Raji (cell line): ENCODE results near the gene ING3.

ENCODE experiments used
- POLR2A ChIP-seq: IDR thresholded peaks from 2 replicates; pipeline ENCODE4 v1.6.1; 2011; ENCODE audit warnings: low read depth, low read length, control low read depth; ENCODE audit not compliant: insufficient read depth

The ING3 gene

GRCh38 chr7:121005996-121006584 is 55.5 kb downstream of the ING3 start:
- TF ChIP-seq POLR2A, result no peak

- no peak for TF ChIP-seq POLR2A
Observed at GRCh38 chr7:121006711-121007315, 56.2 kb downstream of the ING3 start.

GRCh38 chr7:121008816-121009215 is 58.2 kb downstream of the ING3 start:
- no peak for TF ChIP-seq POLR2A

GRCh38 chr7:121011401-121011800 is 60.8 kb downstream of the ING3 start:
- no peak for TF ChIP-seq POLR2A

- no peak for TF ChIP-seq POLR2A
Observed at GRCh38 chr7:121012170-121012874, 61.7 kb downstream of the ING3 start.

- TF ChIP-seq POLR2A, result no peak
Observed at GRCh38 chr7:121012919-121013318, 62.3 kb downstream of the ING3 start.

- no peak for TF ChIP-seq POLR2A
Observed at GRCh38 chr7:121015560-121015959, 65.0 kb downstream of the ING3 start.

GRCh38 chr7:121016966-121017365 is 66.4 kb downstream of the ING3 start:
- TF ChIP-seq POLR2A, result no peak

GRCh38 chr7:121017586-121017985 is 67.0 kb downstream of the ING3 start:
- TF ChIP-seq POLR2A, result no peak

- no peak for TF ChIP-seq POLR2A
Observed at GRCh38 chr7:121019018-121019417, 68.4 kb downstream of the ING3 start.

GRCh38 chr7:121020249-121020988 is 69.8 kb downstream of the ING3 start:
- TF ChIP-seq POLR2A, result no peak

- no peak for TF ChIP-seq POLR2A
Observed at GRCh38 chr7:121020989-121021969, 70.7 kb downstream of the ING3 start.

GRCh38 chr7:121023194-121023593 is 72.6 kb downstream of the ING3 start:
- no peak for TF ChIP-seq POLR2A

- no peak for TF ChIP-seq POLR2A
Observed at GRCh38 chr7:121023683-121024511, 73.3 kb downstream of the ING3 start.
